SKM-1 treated with dmso at 0.1 percent for 144 hours (cell line): ENCODE measurements around the gene FBXO46.
"Not testable (repeated sequence)": the region's sequence is repeated elsewhere in the genome, so short reads cannot be mapped to it uniquely, and the experiment has no call there.

ENCODE experiments used
- DNase-seq: peaks from one replicate; lab custom pipeline; 2025; ENCODE audit not compliant: unreplicated experiment; lab: John Stamatoyannopoulos, UW

Gene FBXO46

DNA sequence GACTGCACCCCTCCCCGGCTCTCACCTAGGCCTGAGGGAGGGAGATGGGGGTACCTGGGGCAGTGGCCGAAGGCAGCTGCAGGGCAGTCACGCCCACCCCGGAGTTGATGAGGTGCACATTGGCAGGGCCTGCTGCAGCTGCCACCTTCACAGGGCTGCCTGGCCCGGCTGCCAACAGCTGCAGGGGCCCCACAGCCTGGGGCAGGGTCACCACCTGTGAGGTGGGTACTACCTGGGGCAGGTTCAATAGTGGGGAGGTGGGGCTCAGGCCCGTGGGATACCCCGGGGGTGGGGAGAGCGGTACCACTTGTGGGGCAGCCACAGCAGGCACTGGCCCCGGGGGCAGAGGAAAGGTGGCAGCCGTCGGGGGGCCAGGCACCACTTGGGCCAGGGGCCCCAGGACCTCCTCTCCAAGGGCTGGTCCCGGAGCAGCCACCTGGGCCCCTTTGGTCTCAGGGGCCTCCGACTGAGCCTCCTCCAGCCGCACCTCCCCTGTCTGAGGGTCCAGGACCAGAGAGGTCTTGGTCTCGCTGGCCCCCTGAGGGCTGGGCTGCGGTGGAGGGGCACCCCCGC is 35.7 kb upstream of the FBXO46 start:
- DNase-seq = no peak

GRCh38 chr19:45765702-45766295 is 35.1 kb upstream of the FBXO46 start:
- DNase-seq = no peak

- no peak for DNase-seq
Observed at GRCh38 chr19:45764945-45765701, 34.4 kb upstream of the FBXO46 start.

DNA sequence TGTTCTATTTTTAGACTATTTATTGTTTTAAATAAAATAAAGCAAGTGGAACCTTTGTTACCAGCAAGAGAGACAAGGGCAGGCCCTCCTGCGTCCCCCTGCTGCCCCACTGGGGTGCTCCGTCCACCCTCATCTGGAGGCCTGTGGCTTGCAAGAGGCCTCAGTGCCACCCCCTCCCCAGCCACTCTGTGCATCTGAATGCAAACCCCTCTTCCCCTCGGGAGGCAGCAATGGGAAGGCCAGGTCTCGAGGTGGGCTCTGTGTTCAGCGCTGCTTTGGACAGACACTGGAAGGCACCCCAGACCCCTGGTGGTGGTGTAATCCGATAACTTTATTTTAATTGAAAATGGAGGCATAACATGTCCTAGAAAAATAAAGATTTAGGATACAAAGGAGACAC is 33.8 kb upstream of the FBXO46 start:
- DNase-seq = no peak

- no peak for DNase-seq
Observed at GRCh38 chr19:45763691-45764294, 33.1 kb upstream of the FBXO46 start.

DNA sequence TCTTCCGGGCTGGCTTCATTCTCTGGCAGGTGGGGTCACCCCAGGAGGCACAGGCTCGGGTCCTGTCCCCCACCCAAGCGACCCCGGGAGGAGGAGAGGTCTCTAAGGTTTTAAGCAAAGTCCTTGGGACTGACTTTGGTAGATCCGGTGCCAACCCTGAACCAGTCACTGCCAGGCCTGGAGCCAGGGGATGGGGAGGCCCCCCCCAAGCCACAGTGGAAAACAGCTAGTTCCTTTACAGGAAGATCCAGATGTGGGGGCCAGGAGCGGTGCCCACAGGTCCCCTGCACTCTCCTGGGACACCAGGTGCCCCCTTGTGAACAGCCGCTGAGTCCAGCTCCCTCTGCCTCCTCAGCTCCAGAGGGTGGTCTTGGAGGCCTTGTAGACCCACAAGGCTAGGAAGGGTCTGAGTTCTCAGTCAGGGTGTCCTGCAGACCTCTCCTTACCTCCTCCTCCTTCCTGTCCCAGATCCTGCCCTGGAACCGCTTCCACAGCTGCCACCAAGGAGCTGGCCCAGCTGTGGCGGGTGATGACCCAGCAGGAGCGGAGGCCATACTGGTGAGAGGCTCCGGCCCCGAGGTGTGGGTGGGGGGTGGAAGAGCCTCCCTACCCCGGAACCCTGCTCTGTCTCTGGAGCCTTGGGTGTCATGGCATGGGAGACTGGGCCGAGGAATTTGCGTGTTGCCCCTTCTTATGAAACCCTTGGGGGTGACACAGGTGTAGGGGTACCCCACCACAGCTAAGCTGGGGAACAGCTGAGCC is 32.4 kb upstream of the FBXO46 start:
- no peak for DNase-seq

DNA sequence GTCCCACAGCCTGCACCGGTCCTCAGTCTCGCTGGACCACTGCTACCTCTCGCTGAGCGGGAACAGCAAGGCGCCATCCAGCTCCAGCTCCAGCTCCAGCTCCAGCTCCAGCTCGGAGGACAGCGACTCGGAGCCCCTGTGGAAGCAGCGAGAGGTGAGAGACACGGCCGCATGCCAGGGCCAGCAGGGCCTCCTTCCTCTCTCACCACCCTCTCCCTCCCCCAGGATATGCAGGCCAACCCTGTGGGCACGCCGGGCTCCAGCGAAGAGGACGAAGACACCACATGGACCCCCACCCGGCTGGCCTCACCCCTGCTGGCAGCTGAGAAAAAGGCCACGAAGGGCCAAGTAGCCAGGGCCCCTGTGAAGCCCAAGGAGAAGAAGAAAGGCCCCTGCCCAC is 31.0 kb upstream of the FBXO46 start:
- DNase-seq = no peak

- no peak for DNase-seq
Observed at GRCh38 chr19:45758921-45759320, 28.2 kb upstream of the FBXO46 start.

DNA sequence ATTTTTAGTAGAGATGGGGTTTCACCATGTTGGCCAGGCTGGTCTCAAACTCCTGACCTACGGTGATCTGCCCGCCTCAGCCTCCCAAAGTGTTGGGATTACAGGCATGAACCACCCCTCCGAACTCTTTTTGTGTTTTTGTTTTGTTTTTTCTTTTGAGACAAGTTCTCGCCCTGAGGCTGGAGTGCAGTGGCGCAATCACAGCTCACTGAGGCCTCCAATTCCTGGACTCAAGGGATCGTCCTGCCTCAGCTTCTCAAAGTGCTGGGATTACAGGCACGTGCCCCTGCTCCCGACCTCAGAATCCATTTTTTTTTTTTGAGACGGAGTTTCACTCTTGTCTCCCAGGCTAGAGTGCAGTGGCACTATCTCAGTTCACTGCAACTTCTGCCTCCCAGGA is 27.0 kb upstream of the FBXO46 start:
- DNase-seq = no peak

DNA sequence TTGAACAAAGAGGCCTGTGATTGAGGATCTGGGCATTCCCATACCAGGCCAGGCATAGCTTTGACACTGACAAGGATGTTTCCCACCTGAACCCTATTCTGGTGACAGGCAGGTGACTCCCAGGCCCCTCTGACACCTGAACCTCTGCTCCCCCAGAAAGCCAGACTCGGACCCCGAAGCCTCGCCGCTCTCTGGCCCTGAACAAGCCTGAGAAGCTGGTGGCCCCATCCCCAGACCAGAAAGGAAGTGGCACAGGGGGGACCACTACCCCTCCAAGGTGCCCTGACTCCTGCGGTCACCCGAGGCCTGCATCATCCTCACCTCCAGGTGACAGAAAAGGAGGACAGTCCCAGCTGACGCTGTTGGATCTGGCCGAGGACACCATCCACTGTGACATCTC is 23.6 kb upstream of the FBXO46 start:
- no peak for DNase-seq

GRCh38 chr19:45753548-45753947 is 22.9 kb upstream of the FBXO46 start:
- DNase-seq = no peak

DNA sequence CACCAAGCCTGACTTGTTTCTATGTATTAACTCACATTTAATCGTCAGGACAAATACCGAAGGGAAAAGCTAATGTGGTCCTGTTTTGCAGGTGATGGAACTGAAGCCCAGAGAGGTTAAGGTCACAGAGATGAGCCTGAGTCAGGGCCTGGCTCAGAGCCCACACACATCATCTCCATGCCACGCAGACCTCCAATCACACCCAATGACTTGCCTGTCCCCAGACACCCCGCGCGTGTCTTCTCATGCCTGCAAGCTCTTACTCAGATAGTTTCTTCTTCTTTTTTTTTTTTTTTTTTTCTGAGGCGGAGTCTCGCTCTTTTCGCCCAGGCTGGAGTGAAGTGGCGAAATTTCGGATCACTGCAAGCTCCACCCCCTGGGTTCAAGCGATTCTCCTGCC is 21.9 kb upstream of the FBXO46 start:
- DNase-seq = no peak

DNA sequence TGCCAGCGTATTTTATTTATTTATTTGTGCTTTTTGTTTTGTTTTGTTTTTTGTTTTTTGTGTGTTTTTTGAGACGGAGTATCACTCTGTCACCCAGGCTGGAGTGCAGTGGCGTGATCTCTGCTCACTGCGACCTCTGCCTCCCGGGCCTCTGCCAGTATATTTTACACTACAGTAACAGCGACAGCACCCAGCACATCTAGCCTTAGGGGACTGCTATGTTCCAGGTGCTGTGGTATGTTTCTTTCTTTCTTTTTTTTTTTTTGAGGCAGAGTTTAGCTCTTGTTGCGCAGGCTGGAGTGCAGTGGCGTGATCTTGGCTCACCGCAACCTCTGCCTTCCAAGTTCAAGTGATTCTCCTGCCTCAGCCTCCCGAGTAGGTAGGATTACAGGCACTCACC is 20.8 kb upstream of the FBXO46 start:
- not testable (repeated sequence) for DNase-seq

- DNase-seq = no peak
Observed at GRCh38 chr19:45747513-45747912, 16.8 kb upstream of the FBXO46 start.

DNA sequence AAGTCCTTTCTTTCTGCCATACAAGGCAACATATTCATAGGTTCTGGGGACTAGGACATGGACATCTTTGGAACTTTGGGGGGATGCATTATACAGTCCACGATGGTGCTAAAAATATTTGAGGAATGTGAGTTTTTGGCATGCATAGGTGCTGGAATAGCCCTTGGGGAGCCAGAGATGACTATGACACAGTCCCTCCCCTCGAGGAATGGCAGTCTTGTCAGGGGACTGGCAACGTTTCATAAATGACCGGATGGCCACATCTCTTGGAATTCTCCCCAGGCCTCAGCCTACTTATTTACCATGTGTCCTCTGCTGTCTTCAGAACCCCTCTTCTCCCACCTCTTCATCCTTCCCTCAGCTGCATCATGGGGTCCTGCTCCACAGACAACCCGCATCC is 16.2 kb upstream of the FBXO46 start:
- DNase-seq = no peak

DNA sequence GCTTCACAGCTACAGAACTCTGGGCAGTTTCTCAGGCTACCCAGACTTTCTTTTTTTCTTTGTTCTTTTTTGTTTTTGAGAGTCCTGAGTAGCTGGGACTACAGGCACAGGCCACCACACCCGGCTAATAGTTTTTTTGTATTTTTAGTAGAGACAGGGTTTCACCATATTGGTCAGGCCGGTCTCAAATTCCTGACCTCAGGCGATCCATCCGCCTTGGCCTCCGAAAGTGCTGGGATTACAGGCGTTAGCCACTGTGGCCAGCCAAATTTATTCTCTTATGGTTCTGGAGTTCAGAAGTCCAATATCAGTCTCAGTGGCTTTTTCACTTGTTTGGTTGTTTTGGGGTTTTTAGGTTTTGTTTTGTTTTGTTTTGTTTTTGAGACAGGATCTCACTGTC is 14.9 kb upstream of the FBXO46 start:
- no peak for DNase-seq

- DNase-seq = no peak
Observed at GRCh38 chr19:45742969-45743368, 12.3 kb upstream of the FBXO46 start.

- DNase-seq = peak; percentile 15
Observed at GRCh38 chr19:45739498-45740439, 9.1 kb upstream of the FBXO46 start.

DNA sequence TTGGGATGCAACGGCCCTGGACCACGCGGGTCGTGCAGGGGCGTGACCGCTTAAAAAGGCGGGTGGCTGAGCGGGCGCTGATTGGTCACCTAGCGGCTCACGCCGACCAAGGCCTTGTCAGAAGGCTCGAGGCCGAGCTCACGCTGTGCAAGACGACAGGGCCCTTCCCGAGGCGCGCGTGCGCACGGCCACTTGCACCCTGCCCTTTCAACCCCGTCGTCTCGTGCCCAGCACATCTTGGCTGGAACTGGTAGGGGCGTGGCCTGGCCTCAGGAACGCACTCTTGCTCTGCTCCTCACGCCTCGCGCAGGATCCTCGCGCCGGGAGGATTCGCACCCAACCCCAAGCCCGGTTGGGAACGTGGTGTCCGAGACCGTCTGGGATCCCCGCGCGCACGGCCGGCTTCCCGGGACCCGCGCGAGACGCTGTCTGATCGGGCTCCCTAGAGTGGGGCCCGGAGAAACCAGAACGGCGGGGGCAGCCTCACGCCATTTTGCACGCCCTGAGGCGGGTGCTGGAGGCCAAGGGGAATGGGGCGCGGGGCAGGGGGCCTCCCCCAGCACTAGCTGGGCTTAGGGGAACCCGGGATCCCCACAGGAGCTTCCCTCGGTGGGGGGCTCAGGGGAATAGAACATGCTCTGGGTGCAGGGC is 2.6 kb upstream of the FBXO46 start, which contains the start of gene MEIOSIN:
Gene MEIOSIN, plus strand, starts transcription at position 280 of the 651 bp plus-strand sequence. CDS start 1,938 bp downstream, outside the sequence.
- no peak for DNase-seq
